NCI-H774 (cell line): ENCODE data around the gene CPSF4L.

Source experiments
- DNase-seq: peaks from one replicate; lab custom pipeline; 2025; lab: John Stamatoyannopoulos, UW

CPSF4L gene

GRCh38 chr17:73203135-73203787 lies 58.4 kb downstream of the CPSF4L start:
- DNase-seq = no peak

GRCh38 chr17:73201215-73202069 lies 60.2 kb downstream of the CPSF4L start:
- DNase-seq = no peak

- no peak for DNase-seq
Measured at GRCh38 chr17:73200476-73200875, 61.2 kb downstream of the CPSF4L start.

GRCh38 chr17:73199751-73200317 lies 61.8 kb downstream of the CPSF4L start:
- no peak for DNase-seq

GRCh38 chr17:73198930-73199260 lies 62.8 kb downstream of the CPSF4L start:
- no peak for DNase-seq
